GM23248 (cell line): ENCODE results near the gene PLCG1. TPM values are rescaled to one million over a fixed set of nuclear protein-coding genes. Genes with fewer than 3 reads are reported as not detected.

Experiments used
- DNase-seq: peaks from one replicate; pipeline ENCODE4 v3.0.0-alpha.2; 2015
- H2AFZ ChIP-seq: fragments of 200-600 bp; sonication (generic); 2 replicates; pipeline ENCODE4 v1.6.1; 2016; ENCODE audit warnings: antibody characterized with exemption
- H3F3A ChIP-seq: fragments of 200-600 bp; sonication (generic); 2 replicates; pipeline ENCODE4 v1.6.1; 2016; ENCODE audit warnings: mild to moderate bottlenecking, antibody characterized with exemption, mixed run types; ENCODE audit not compliant: insufficient read depth
- H3K27ac ChIP-seq: fragments of 200-600 bp; sonication (generic); 2 replicates; pipeline ENCODE4 v1.5.1; 2016; ENCODE audit warnings: mild to moderate bottlenecking
- H3K27me3 ChIP-seq: fragments of 200-600 bp; sonication (generic); replicated peaks from 2 replicates; pipeline ENCODE4 v1.6.1; 2016; ENCODE audit warnings: mild to moderate bottlenecking; ENCODE audit not compliant: insufficient read depth
- H3K36me3 ChIP-seq: fragments of 200-600 bp; sonication (generic); 2 replicates; pipeline ENCODE4 v1.6.1; 2016; ENCODE audit warnings: low read depth, mild to moderate bottlenecking
- H3K4me1 ChIP-seq: fragments of 200-600 bp; sonication (generic); 2 replicates; pipeline ENCODE4 v1.6.1; 2016; ENCODE audit warnings: mild to moderate bottlenecking; ENCODE audit not compliant: insufficient read depth
- H3K4me2 ChIP-seq: fragments of 200-600 bp; sonication (generic); one replicate; pipeline ENCODE4 v1.6.1; 2016; ENCODE audit warnings: mild to moderate bottlenecking; ENCODE audit not compliant: unreplicated experiment
- H3K4me3 ChIP-seq: fragments of 200-600 bp; sonication (generic); 2 replicates; pipeline ENCODE4 v1.5.1; 2016; ENCODE audit warnings: mild to moderate bottlenecking
- H3K79me2 ChIP-seq: fragments of 200-600 bp; sonication (generic); 2 replicates; pipeline ENCODE4 v1.6.1; 2016; ENCODE audit warnings: mild to moderate bottlenecking; ENCODE audit not compliant: insufficient read depth
- H3K9ac ChIP-seq: fragments of 200-600 bp; sonication (generic); 2 replicates; pipeline ENCODE4 v1.6.1; 2016; ENCODE audit warnings: mild to moderate bottlenecking
- H3K9me2 ChIP-seq: fragments of 200-600 bp; sonication (generic); 2 replicates; pipeline ENCODE4 v1.6.1; 2016; ENCODE audit warnings: mixed run types, mild to moderate bottlenecking, moderate library complexity; ENCODE audit not compliant: insufficient read depth
- H3K9me3 ChIP-seq: fragments of 200-600 bp; sonication (generic); one replicate; pipeline ENCODE4 v1.6.1; 2017; ENCODE audit warnings: low read depth
- H4K20me1 ChIP-seq: fragments of 200-600 bp; sonication (generic); 2 replicates; pipeline ENCODE4 v1.6.0; 2016; ENCODE audit not compliant: insufficient read depth
- EZH2 ChIP-seq: fragments of 200-600 bp; sonication (generic); IDR thresholded peaks from 2 replicates; pipeline ENCODE4 v1.6.1; 2018; ENCODE audit warnings: antibody characterized with exemption, mild to moderate bottlenecking; ENCODE audit not compliant: insufficient read depth, poor library complexity, severe bottlenecking
- EZH2phosphoT487 ChIP-seq: fragments of 200-600 bp; sonication (generic); IDR thresholded peaks from 2 replicates; pipeline ENCODE4 v1.6.1; 2018; ENCODE audit warnings: antibody characterized with exemption, moderate library complexity, mild to moderate bottlenecking, low read depth; ENCODE audit not compliant: insufficient read depth
- WGBS, 2 experiments: methylation state at CpG; one replicate each; pipeline ENCODE4 v1.1.6; 2015 to 2017; ENCODE audit warnings: low lambda C conversion rate in 2 of 2, low coverage in 1 of 2; ENCODE audit errors: missing lambda C conversion rate in 2 of 2; 5-methylcytosine and 5-hydroxymethylcytosine counted together
- in situ Hi-C: fragments of 300-500 bp; cut with MboI; formaldehyde crosslinking; loops from 2 replicates; pipeline ENCODE4 v1.15.0; 2020
- polyA plus RNA-seq: library from polyadenylated mRNA; unstranded; fragments of >200 nt; fragmentation: Nextera tagmentation; extraction: Ambion mirVana; gene quantifications from 2 replicates; pipeline ENCODE4 v1.2.1, GENCODE V29; 2016
- total RNA-seq: library from RNA; depleted of rRNA; stranded (reverse); fragments of >200 nt; shearing (Covaris generic); gene quantifications from 2 replicates; pipeline ENCODE4 v1.2.3, GENCODE V29; 2014

PLCG1 gene
- total and polyA plus RNA-seq, 2 experiments from 2014 or later: 8.3 to 32.6 TPM

DNA sequence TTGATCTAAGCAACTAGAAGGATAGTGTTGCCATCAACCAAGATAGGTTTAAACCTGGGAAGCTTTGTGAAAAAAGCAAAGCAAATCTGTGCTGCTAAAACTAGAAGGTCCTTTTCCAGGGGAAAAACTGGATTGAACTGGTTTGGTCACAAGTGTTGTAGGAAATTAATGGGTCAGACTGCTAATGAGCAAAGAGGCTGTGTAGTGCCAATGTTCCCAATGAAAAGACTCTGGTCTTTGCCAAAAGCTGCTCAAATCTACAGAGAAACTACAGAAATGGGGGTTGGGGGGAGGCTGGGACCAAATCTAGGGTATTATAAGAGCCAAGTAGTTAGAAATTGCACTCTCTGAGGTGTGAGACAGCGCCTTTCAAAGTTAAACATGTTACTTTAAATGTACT lies 85.0 kb downstream of the PLCG1 start:
- Histone ChIP-seq H3K4me3 (no peak overlapping the region), H3K27me3 (no peaks in the 10 kb centered on the region), H3K9ac (no peak overlapping the region; the same call in 1 of the 2 replicates), H4K20me1 (no peaks in the 10 kb centered on the region), H2AFZ (no peak overlapping the region), H3K4me1 (peaks cover 33% of the 10 kb centered on the region), H3F3A (peaks cover 29% of the 10 kb centered on the region; the same call in 1 of the 2 replicates), H3K4me2 (peak overlapping the region; percentile 33), H3K9me3 (no peaks in the 10 kb centered on the region), H3K27ac (peak overlapping the region; percentile 43), H3K79me2 (peaks cover 92% of the 10 kb centered on the region), H3K36me3 (no peaks in the 10 kb centered on the region), H3K9me2 (no peaks in the 10 kb centered on the region)
- DNase-seq: no peak
- in situ Hi-C loops: no loop called here
- TF ChIP-seq EZH2phosphoT487 (no peak), EZH2 (no peak)
- 97 to 100% methylated on average over 1 of the region's 1 CpG for WGBS, 2 experiments

DNA sequence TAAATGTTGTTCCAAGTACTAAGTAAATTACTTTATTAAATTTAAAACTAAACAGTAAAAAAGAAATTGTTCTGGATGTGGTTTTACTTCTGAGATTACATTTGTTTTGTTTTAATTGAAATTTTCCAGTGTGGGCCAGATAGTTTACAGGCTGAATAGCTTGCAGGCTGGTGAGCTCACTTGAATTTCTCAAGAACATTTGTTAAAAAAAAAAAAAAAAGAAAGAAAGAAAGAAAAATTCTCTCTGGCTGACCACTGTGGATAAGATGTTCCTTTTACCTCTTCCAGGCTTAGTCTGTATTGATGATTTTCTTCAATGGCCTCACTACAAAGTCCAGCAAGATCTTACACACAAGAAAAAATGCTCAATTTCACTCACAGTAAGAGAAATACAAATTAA lies 85.4 kb downstream of the PLCG1 start:
- Histone ChIP-seq H3K27ac (peak overlapping the region; percentile 43), H3K27me3 (no peaks in the 10 kb centered on the region), H2AFZ (no peak overlapping the region), H3K9me2 (no peaks in the 10 kb centered on the region), H4K20me1 (no peaks in the 10 kb centered on the region), H3K4me1 (peaks cover 30% of the 10 kb centered on the region), H3K4me2 (peak overlapping the region; percentile 33), H3K9me3 (no peaks in the 10 kb centered on the region), H3F3A (peaks cover 26% of the 10 kb centered on the region; the same call in 1 of the 2 replicates), H3K9ac (no peak overlapping the region; the same call in 1 of the 2 replicates), H3K36me3 (no peaks in the 10 kb centered on the region), H3K4me3 (no peak overlapping the region), H3K79me2 (peaks cover 92% of the 10 kb centered on the region)
- in situ Hi-C loops: no loop called here
- TF ChIP-seq EZH2phosphoT487 (no peak), EZH2 (no peak)
- DNase-seq: peak; percentile 70

DNA sequence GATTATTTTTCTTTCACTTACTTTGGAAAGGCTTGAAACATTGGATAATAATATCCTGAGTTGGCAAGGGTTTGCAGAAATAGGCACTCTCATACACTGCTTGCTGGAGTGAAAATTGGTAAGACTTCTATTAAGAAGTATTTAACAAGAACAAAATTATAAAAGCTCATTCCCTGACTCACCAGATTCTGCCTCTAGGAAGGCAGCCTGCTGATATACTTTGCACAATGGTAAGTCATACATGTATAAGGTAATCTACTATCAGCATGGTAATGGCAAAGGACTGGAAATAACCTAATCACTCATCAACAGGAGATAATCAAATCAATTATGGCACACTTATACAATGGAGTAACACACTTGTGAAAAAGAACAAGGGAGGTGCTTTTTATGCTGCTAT lies 85.8 kb downstream of the PLCG1 start:
- H3F3A ChIP-seq: peaks cover 22% of the 10 kb centered on the region; the same call in 1 of the 2 replicates
- H2AFZ ChIP-seq: no peak overlapping the region
- H3K27me3 ChIP-seq: no peaks in the 10 kb centered on the region
- H3K9me3 ChIP-seq: no peaks in the 10 kb centered on the region
- peak overlapping the region; percentile 33 for H3K4me2 ChIP-seq
- H3K4me3 ChIP-seq: no peak overlapping the region
- no peak overlapping the region for H3K9ac ChIP-seq
- peaks cover 92% of the 10 kb centered on the region for H3K79me2 ChIP-seq
- no peaks in the 10 kb centered on the region for H3K9me2 ChIP-seq
- peak; percentile 62 for DNase-seq
- TF ChIP-seq EZH2phosphoT487: no peak
- TF ChIP-seq EZH2: no peak
- no peaks in the 10 kb centered on the region for H4K20me1 ChIP-seq
- in situ Hi-C loops: no loop called here
- peak overlapping the region; percentile 43 for H3K27ac ChIP-seq
- H3K4me1 ChIP-seq: peaks cover 28% of the 10 kb centered on the region
- H3K36me3 ChIP-seq: no peaks in the 10 kb centered on the region

DNA sequence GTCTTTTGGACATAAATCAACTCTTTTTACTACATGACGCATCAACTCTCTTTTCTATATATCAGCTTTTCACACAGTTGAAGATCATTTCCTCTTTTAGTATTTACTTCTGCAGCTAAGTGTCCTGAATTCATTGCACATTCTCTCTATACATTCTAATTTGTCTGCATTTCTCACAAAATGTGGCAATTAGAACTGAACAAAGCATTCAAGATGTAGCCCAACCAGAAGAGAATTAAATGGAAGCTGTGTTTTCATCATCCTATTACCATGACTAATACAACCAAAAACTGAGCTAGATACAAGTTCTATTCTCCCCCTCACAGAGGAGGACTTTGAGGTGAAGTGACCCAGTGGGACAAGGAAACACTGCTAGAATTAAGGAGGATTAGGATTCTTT lies 86.9 kb downstream of the PLCG1 start:
- Histone ChIP-seq H3K4me2 (no peak overlapping the region), H3K36me3 (no peaks in the 10 kb centered on the region), H3K4me1 (peaks cover 21% of the 10 kb centered on the region), H2AFZ (no peak overlapping the region), H3K9me2 (no peaks in the 10 kb centered on the region), H3K9me3 (no peaks in the 10 kb centered on the region), H3K27ac (no peak overlapping the region), H4K20me1 (no peaks in the 10 kb centered on the region), H3K9ac (no peak overlapping the region), H3F3A (peaks cover 15% of the 10 kb centered on the region; the same call in 1 of the 2 replicates), H3K79me2 (peaks cover 98% of the 10 kb centered on the region), H3K27me3 (no peaks in the 10 kb centered on the region), H3K4me3 (no peak overlapping the region)
- in situ Hi-C loops: no loop called here
- no peak for DNase-seq
- TF ChIP-seq EZH2: no peak
- no peak for TF ChIP-seq EZH2phosphoT487
- WGBS, 2 experiments: 96 to 97% methylated on average over 1 of the region's 1 CpG

DNA sequence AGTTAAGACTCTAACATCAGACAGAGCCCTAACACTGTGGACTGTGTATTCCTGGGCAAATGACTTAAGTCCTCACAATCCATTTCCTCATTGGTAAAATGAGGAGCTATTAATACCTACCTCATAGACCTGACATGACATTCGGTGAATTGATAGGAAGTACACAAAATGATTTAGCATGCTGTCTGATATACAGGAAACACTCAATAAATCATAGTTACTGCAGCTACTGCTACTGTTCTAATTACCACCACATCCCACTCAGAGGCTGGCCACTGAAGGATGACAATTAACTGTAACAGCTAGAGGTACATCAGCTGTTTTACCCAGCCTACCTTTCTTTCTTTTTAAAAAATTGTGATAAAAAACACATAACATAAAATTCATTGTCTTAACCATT lies 87.7 kb downstream of the PLCG1 start:
- H3K36me3 ChIP-seq: no peaks in the 10 kb centered on the region
- in situ Hi-C loops: no loop called here
- H3K79me2 ChIP-seq: peaks cover 98% of the 10 kb centered on the region
- H3K27ac ChIP-seq: no peak overlapping the region
- no peaks in the 10 kb centered on the region for H3K9me3 ChIP-seq
- H3K4me1 ChIP-seq: peaks cover 20% of the 10 kb centered on the region
- no peak overlapping the region for H3K4me2 ChIP-seq
- H3K9ac ChIP-seq: no peak overlapping the region
- no peaks in the 10 kb centered on the region for H4K20me1 ChIP-seq
- H2AFZ ChIP-seq: no peak overlapping the region
- no peaks in the 10 kb centered on the region for H3K27me3 ChIP-seq
- H3F3A ChIP-seq: peaks cover 8% of the 10 kb centered on the region; the same call in 1 of the 2 replicates
- H3K4me3 ChIP-seq: no peak overlapping the region
- TF ChIP-seq EZH2phosphoT487: no peak
- no peak for TF ChIP-seq EZH2
- 94 to 96% methylated on average over 1 of the region's 1 CpG for WGBS, 2 experiments
- no peak for DNase-seq
- H3K9me2 ChIP-seq: no peaks in the 10 kb centered on the region
